Motor neuron (in vitro differentiated cells): ENCODE data around the gene LRRC8C. TPM values are rescaled to one million over a fixed set of nuclear protein-coding genes. Genes with fewer than 3 reads are reported as not detected.

Source experiments
- ATAC-seq, 8 experiments: fragments of 200-7000 bp; cut with Tn5 transposase; replicated peaks in 6 of 8; 2 replicates each; pipeline ENCODE4 v1.8.0; 2021; ENCODE audit warnings: mild to moderate bottlenecking in 8 of 8, moderate library complexity in 8 of 8
- H3K27ac ChIP-seq, 2 donors: fragments of 250-450 bp; sonication (Bioruptor Pico); 2 replicates each; pipeline ENCODE4 v1.9.0; 2021; ENCODE audit warnings: antibody characterized with exemption in 2 of 2, mild to moderate bottlenecking in 2 of 2, moderate library complexity in 1 of 2
- H3K4me1 ChIP-seq, 2 donors: fragments of 250-450 bp; sonication (Bioruptor Pico); replicated peaks in 1 of 2; 2 replicates each; pipeline ENCODE4 v1.6.1; 2021; ENCODE audit warnings: antibody characterized with exemption in 2 of 2, mild to moderate bottlenecking in 2 of 2, moderate library complexity in 1 of 2
- H3K4me3 ChIP-seq, 5 donors: fragments of 250-450 bp; sonication (Bioruptor Pico); 2 replicates each; pipeline ENCODE4 v1.9.0; 2021; ENCODE audit warnings: antibody characterized with exemption in 5 of 5, mild to moderate bottlenecking in 5 of 5, moderate library complexity in 4 of 5
- WGBS, 10 experiments: fragments of 450-650 bp; shearing (Covaris generic); methylation state at CpG; one replicate each; pipeline ENCODE4 v1.0.0; 2022; 5-methylcytosine and 5-hydroxymethylcytosine counted together
- in situ Hi-C, 9 experiments: fragments of 400-800 bp; cut with MboI; loops; one replicate each; pipeline ENCODE4 v1.15.0; 2021; ENCODE audit warnings: low sequenced_read_pairs in 9 of 9, low pct_unique_long_range_greater_than_20kb in 2 of 9; ENCODE audit not compliant: unreplicated experiment in 9 of 9
- total RNA-seq, 8 experiments: library from RNA; unstranded; fragments of 300-600 nt; gene quantifications; 2 replicates each; pipeline versions ENCODE4 v1.2.3 to v1.2.4, GENCODE V29; 2022

LRRC8C gene
- total RNA-seq, 8 experiments from 2014 or later = 1.7 to 8.0 (median 2.5) TPM

DNA sequence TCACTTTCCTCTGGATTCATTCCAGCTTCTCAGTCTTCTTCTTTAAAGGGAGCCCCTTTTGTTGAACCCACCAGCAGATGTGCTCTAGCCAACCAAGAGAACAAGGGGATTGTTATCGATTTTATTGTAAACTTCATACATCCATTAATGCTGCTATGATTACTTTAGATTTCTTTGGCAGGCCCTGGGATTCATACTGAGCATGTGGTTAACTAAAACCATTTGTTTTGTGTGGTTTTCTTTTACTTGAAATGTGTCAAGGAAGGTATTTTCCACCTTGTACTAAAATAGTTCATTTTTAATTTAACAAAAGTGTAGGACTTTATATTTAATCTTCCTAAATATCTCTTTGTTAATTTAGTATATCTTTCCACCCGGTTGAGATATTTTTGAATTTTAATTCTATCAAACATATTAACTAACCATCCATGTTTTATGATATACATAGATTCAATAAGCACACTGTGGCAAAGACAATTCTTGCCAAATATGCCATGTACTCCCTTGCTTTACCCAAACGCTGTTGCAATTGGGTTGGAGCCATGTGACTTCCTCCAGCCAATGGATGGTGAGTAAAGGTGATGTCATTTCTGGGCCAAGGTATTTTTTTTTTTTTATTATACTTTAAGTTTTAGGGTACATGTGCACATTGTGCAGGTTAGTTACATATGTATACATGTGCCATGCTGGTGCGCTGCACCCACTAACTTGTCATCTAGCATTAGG, 113.7 kb downstream of the LRRC8C start:
- H3K27ac ChIP-seq = no peak overlapping the region
- in situ Hi-C loops = no loop called here
- no peaks in the 10 kb centered on the region for H3K4me1 ChIP-seq
- no peak for ATAC-seq
- H3K4me3 ChIP-seq = no peak overlapping the region
- 50 to 100% (median 78%) methylated on average over 1 to 3 of the region's 4 CpGs; no CpG with 5 or more reads in 1 of the 10 experiments for WGBS, 10 experiments

GRCh38 chr1:89753761-89754160, 120.8 kb downstream of the LRRC8C start:
- Histone ChIP-seq H3K27ac (no peak overlapping the region), H3K4me3 (no peak overlapping the region), H3K4me1 (peaks cover 4 to 6% of the 10 kb centered on the region in 2 donors)
- in situ Hi-C loops = loop anchor here in 4 of 9 experiments (25.0 kb wide), 4 partner anchors 116 to 291 kb away; partner anchors contain the start of genes LRRC8C (in 2 of the 4) and LRRC8B (in 1 of the 4)
- ATAC-seq = no peak

GRCh38 chr1:89754518-89754917, 121.6 kb downstream of the LRRC8C start:
- Histone ChIP-seq H3K27ac (no peak overlapping the region), H3K4me3 (no peak overlapping the region), H3K4me1 (peaks cover 4 to 6% of the 10 kb centered on the region in 2 donors)
- in situ Hi-C loops = loop anchor here in 4 of 9 experiments (25.0 kb wide), 4 partner anchors 117 to 292 kb away; partner anchors contain the start of genes LRRC8C (in 2 of the 4) and LRRC8B (in 1 of the 4)
- no peak for ATAC-seq
- WGBS, 10 experiments = 31 to 96% (median 83%) methylated on average over 2 of the region's 2 CpGs; no CpG with 5 or more reads in 2 of the 10 experiments

DNA sequence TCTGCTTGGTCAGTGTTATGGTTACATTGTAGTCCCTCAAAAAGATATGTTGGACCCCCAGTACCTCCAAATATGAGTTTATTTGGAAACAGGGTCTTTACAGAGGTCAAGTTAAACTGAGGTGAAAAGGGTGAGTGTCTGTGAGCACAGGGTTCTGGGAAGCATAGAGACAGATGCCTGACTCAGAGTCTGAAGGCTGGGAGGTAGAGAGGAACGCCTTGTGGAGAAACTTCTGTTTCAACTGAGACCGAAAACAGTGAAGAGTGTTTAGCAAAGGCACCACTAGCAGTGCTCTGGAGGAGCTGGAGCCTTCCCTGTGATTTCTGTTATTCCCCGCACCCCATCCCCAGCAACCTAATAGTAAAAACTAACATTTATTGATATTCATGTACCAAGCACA, 122.7 kb downstream of the LRRC8C start:
- peaks cover 4 to 6% of the 10 kb centered on the region in 2 donors for H3K4me1 ChIP-seq
- in situ Hi-C loops = loop anchor here in 4 of 9 experiments (25.0 kb wide), 4 partner anchors 118 to 293 kb away; partner anchors contain the start of genes LRRC8C (in 2 of the 4) and LRRC8B (in 1 of the 4)
- H3K27ac ChIP-seq = no peak overlapping the region
- WGBS, 10 experiments = 44 to 89% (median 85%) methylated on average over 1 to 3 of the region's 3 CpGs; no CpG with 5 or more reads in 4 of the 10 experiments
- H3K4me3 ChIP-seq = no peak overlapping the region
- ATAC-seq = no peak

DNA sequence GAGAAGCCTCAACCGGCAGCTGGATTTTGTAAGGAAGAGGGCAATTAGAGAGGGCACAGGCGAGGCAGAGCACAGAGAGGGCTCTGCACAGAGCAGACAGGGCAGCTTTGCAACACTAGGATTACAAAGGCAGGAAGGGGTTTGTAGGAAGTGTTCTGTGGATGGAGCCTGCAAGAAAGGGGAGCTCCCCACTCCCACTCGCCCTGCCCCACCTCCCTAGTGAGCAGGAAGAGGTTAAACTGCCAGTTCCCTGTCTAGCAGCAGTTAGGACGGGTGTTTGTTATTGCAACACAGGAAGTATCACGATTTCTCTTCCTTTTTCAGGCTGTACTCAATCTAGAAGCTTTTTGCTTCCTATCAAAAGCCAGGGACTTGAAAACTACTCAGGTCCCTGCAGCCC, 124.6 kb downstream of the LRRC8C start:
- no peak overlapping the region for H3K4me3 ChIP-seq
- ATAC-seq = peak in 1 of 8 experiments; percentile 23

GRCh38 chr1:89758156-89758555, 125.2 kb downstream of the LRRC8C start:
- Histone ChIP-seq H3K4me3 (no peak overlapping the region), H3K4me1 (peaks cover 4 to 6% of the 10 kb centered on the region in 2 donors), H3K27ac (no peak overlapping the region)
- 0 to 100% (median 67%) methylated on average over 1 to 2 of the region's 2 CpGs; no CpG with 5 or more reads in 1 of the 10 experiments for WGBS, 10 experiments
- peak in 1 of 8 experiments; percentile 12 for ATAC-seq
- in situ Hi-C loops = loop anchor here in 4 of 9 experiments (25.0 kb wide), 4 partner anchors 121 to 296 kb away; partner anchors contain the start of genes LRRC8C (in 2 of the 4) and LRRC8B (in 1 of the 4)

More for the DNA sequence above, 124.6 kb downstream of the LRRC8C start:
- H3K4me1 ChIP-seq = peaks cover 4 to 6% of the 10 kb centered on the region in 2 donors
- in situ Hi-C loops = loop anchor here in 4 of 9 experiments (25.0 kb wide), 4 partner anchors 120 to 295 kb away; partner anchors contain the start of genes LRRC8C (in 2 of the 4) and LRRC8B (in 1 of the 4)
- WGBS, 10 experiments = 39 to 100% (median 67%) methylated on average over 1 to 5 of the region's 5 CpGs; no CpG with 5 or more reads in 3 of the 10 experiments
- H3K27ac ChIP-seq = no peak overlapping the region

GRCh38 chr1:89759036-89759435, 126.1 kb downstream of the LRRC8C start:
- in situ Hi-C loops = loop anchor here in 4 of 9 experiments (25.0 kb wide), 4 partner anchors 122 to 297 kb away; partner anchors contain the start of genes LRRC8C (in 2 of the 4) and LRRC8B (in 1 of the 4)
- Histone ChIP-seq H3K27ac (no peak overlapping the region), H3K4me3 (no peak overlapping the region), H3K4me1 (peaks cover 4 to 6% of the 10 kb centered on the region in 2 donors)
- WGBS, 10 experiments = 4 to 100% (median 81%) methylated on average over 1 to 2 of the region's 2 CpGs
- no peak for ATAC-seq

GRCh38 chr1:89760496-89760895, 127.6 kb downstream of the LRRC8C start:
- Histone ChIP-seq H3K4me1 (peaks cover 4 to 6% of the 10 kb centered on the region in 2 donors), H3K27ac (no peak overlapping the region), H3K4me3 (no peak overlapping the region)
- no peak for ATAC-seq
- in situ Hi-C loops = loop anchor here in 4 of 9 experiments (10.0 to 25.0 kb wide), 5 partner anchors 123 to 298 kb away; partner anchors contain the start of genes LRRC8C (in 3 of the 4) and LRRC8B (in 1 of the 4)
- 67 to 100% (median 90%) methylated on average over 1 to 3 of the region's 3 CpGs; no CpG with 5 or more reads in 2 of the 10 experiments for whole genome bisulfite sequencing, 10 experiments

DNA sequence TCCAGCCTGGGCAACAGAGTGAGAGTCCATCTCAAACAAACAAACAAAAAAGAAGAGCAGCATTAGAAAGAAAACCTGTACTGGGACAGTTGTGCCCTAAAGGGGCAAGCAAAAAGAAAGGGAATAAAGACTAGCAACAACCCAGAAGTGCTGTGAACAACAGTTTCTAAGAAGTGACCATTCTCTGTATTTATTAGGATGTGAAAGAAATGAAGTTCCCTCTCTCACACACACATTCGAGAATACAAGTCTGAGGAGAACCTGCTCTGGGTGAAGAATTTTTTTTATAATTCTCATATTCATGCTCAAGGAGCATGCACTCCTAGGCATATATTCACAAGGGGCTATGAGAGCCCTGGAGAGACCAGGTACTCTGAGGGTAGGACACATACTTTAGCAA, 128.4 kb downstream of the LRRC8C start:
- Histone ChIP-seq H3K4me3 (no peak overlapping the region), H3K4me1 (peaks cover 4 to 6% of the 10 kb centered on the region in 2 donors), H3K27ac (no peak overlapping the region)
- no peak for ATAC-seq
- WGBS, 10 experiments = 17 to 100% (median 83%) methylated on average over 1 of the region's 1 CpG; no CpG with 5 or more reads in 3 of the 10 experiments
- in situ Hi-C loops = loop anchor here in 4 of 9 experiments (10.0 to 25.0 kb wide), 5 partner anchors 124 to 299 kb away; partner anchors contain the start of genes LRRC8C (in 3 of the 4) and LRRC8B (in 1 of the 4)

DNA sequence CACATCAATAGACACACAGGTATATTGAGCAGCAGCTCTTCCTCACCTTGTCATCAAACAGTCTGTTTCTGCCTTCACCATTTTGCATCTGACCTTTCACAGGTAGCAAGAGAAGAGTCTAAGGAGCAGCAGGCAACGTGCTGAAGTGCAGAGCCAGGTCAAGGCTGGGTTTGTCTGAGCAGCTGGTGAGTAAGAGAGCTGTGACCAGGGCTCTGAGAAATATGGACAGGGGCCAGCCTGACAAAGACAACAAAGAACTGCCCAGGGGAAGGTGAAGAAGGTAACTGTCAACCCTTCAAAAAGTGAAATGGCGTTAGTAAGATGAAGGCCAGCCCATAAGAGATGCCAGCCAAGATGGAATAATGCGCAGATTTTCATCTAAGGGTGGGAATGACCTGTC, 129.0 kb downstream of the LRRC8C start:
- in situ Hi-C loops = loop anchor here in 4 of 9 experiments (10.0 to 25.0 kb wide), 5 partner anchors 125 to 300 kb away; partner anchors contain the start of genes LRRC8C (in 3 of the 4) and LRRC8B (in 1 of the 4)
- ATAC-seq = no peak
- Histone ChIP-seq H3K4me3 (no peak overlapping the region), H3K4me1 (peaks cover 4 to 6% of the 10 kb centered on the region in 2 donors), H3K27ac (no peak overlapping the region)
- 43 to 100% (median 71%) methylated on average over 1 to 2 of the region's 3 CpGs; no CpG with 5 or more reads in 4 of the 10 experiments for WGBS, 10 experiments

- in situ Hi-C loops = loop anchor here in 4 of 9 experiments (10.0 to 25.0 kb wide), 5 partner anchors 125 to 300 kb away; partner anchors contain the start of genes LRRC8C (in 3 of the 4) and LRRC8B (in 1 of the 4)
- peak in 3 of 8 experiments; percentile 4 to 25 (median 15) for ATAC-seq
- Histone ChIP-seq H3K27ac (no peak overlapping the region), H3K4me3 (peak overlapping the region in 1 of 5 donors; percentile 38), H3K4me1 (peaks cover 0 to 4% of the 10 kb centered on the region in 2 donors)
- WGBS, 10 experiments = 29 to 100% (median 82%) methylated on average over 1 to 9 of the region's 13 CpGs; no CpG with 5 or more reads in 2 of the 10 experiments
Observed at GRCh38 chr1:89762386-89762778, 129.5 kb downstream of the LRRC8C start.

DNA sequence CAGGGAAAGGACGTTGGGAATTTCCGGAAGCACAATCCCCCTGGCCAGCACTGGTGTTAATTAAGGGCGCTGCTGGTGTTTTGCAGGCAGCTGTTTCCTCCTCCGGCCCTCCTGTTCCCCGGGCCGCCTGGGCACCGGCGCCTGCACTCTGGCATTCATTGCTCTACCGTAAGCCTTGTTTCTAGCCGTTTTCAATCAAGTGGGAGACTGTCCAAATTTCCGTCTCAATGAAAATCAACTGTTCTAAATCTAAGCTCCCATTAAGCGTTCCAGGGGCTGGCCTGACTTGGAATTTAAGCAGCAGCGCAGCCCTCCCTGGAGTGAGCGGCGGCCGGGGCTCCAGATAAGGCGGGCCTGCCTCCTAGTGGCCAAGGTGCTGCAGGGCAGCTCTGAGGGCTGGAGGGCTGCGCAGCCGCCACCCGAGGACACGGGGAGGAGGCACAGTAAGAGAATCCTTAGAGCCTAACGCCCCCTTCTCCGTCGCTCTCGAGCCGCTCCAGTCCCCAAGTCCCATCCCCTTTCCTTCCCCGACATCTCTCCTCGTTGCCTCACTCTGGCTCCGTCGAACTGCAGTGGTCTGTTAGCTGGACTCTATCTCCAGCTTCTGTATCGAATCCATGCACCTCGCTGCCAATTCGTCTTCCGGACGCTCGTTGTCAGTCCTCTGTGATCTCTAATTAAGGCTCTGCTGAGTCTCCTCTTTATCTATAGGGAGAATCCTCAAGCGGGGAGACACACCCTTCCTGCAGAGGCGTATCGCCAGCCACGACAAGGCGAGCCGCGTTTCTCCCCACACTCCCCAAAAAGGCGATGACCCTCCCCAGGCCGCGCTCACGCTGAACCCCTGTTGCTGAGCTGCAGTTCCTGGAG, 130.1 kb downstream of the LRRC8C start:
- 0 to 16% (median 6%) methylated on average over 3 to 35 of the region's 47 CpGs; no CpG with 5 or more reads in 1 of the 10 experiments for WGBS, 10 experiments
- peak; percentile 98 to 100 (median 100) for ATAC-seq
- peak overlapping the region; percentile 32 to 43 (median 38) for H3K4me3 ChIP-seq
- in situ Hi-C loops = loop anchor here in 4 of 9 experiments (10.0 to 25.0 kb wide), 5 partner anchors 126 to 301 kb away; partner anchors contain the start of genes LRRC8C (in 3 of the 4) and LRRC8B (in 1 of the 4)
- no peaks in the 10 kb centered on the region for H3K4me1 ChIP-seq
- no peak overlapping the region for H3K27ac ChIP-seq
